ENCODE results near the gene NEUROG2. TPM values are rescaled to one million over a fixed set of nuclear protein-coding genes. Genes with fewer than 3 reads are reported as not detected.
A peak's percentile ranks its signal among the peaks of the same experiment; 100 is the strongest.

NEUROG2 gene
- total RNA-seq, 1 donor from 2014 or later = 1.2 TPM

GRCh38 chr4:112515198-112516065, 548 bp downstream of the NEUROG2 start:
- Mint-ChIP-seq H3K4me3 (peak overlapping the region; percentile 94), H3K27ac (no peak overlapping the region), H3K9me3 (no peaks in the 10 kb centered on the region), H3K36me3 (no peaks in the 10 kb centered on the region), H3K27me3 (peaks cover 98% of the 10 kb centered on the region), H3K4me1 (ENCODE audit: unreplicated experiment) (peaks cover 25% of the 10 kb centered on the region)
- TF ChIP-seq CTCF (conservative IDR thresholded peaks at IDR 0.05) = no peak
- DNase-seq (ENCODE audit: extremely low spot score, unreplicated experiment) = no peak

GRCh38 chr4:112514647-112515197, 1.3 kb downstream of the NEUROG2 start:
- peak overlapping the region; percentile 94 for H3K4me3 Mint-ChIP-seq
- no peaks in the 10 kb centered on the region for H3K9me3 Mint-ChIP-seq
- no peaks in the 10 kb centered on the region for H3K36me3 Mint-ChIP-seq
- TF ChIP-seq CTCF (conservative IDR thresholded peaks at IDR 0.05) = no peak
- no peak for DNase-seq (ENCODE audit: extremely low spot score, unreplicated experiment)
- H3K27ac Mint-ChIP-seq = no peak overlapping the region
- peaks cover 98% of the 10 kb centered on the region for H3K27me3 Mint-ChIP-seq
- H3K4me1 Mint-ChIP-seq (ENCODE audit: unreplicated experiment) = peaks cover 26% of the 10 kb centered on the region

- H3K4me3 Mint-ChIP-seq = peak overlapping the region; percentile 85
- no peaks in the 10 kb centered on the region for H3K9me3 Mint-ChIP-seq
- no peak overlapping the region for H3K27ac Mint-ChIP-seq
- no peak for TF ChIP-seq CTCF (conservative IDR thresholded peaks at IDR 0.05)
- peaks cover 32% of the 10 kb centered on the region for H3K4me1 Mint-ChIP-seq (ENCODE audit: unreplicated experiment)
- no peak for DNase-seq (ENCODE audit: extremely low spot score, unreplicated experiment)
- peaks cover 98% of the 10 kb centered on the region for H3K27me3 Mint-ChIP-seq
- H3K36me3 Mint-ChIP-seq = no peaks in the 10 kb centered on the region
These were observed 1.9 kb downstream of the NEUROG2 start for GRCh38 chr4:112513971-112514646.

GRCh38 chr4:112511803-112512118, 4.2 kb downstream of the NEUROG2 start:
- H3K27ac Mint-ChIP-seq = no peak overlapping the region
- peaks cover 96% of the 10 kb centered on the region for H3K27me3 Mint-ChIP-seq
- H3K4me1 Mint-ChIP-seq (ENCODE audit: unreplicated experiment) = peaks cover 27% of the 10 kb centered on the region
- no peaks in the 10 kb centered on the region for H3K36me3 Mint-ChIP-seq
- no peaks in the 10 kb centered on the region for H3K9me3 Mint-ChIP-seq
- DNase-seq (ENCODE audit: extremely low spot score, unreplicated experiment) = no peak
- no peak for TF ChIP-seq CTCF (conservative IDR thresholded peaks at IDR 0.05)
- H3K4me3 Mint-ChIP-seq = peak overlapping the region; percentile 83

GRCh38 chr4:112511093-112511802, 4.7 kb downstream of the NEUROG2 start:
- no peak for DNase-seq (ENCODE audit: extremely low spot score, unreplicated experiment)
- no peaks in the 10 kb centered on the region for H3K36me3 Mint-ChIP-seq
- H3K27me3 Mint-ChIP-seq = peaks cover 96% of the 10 kb centered on the region
- H3K4me1 Mint-ChIP-seq (ENCODE audit: unreplicated experiment) = peaks cover 26% of the 10 kb centered on the region
- peak overlapping the region; percentile 48 for H3K27ac Mint-ChIP-seq
- no peaks in the 10 kb centered on the region for H3K9me3 Mint-ChIP-seq
- H3K4me3 Mint-ChIP-seq = peak overlapping the region; percentile 83
- no peak for TF ChIP-seq CTCF (conservative IDR thresholded peaks at IDR 0.05)
